GM10266 (cell line): Measurements from ENCODE around the gene CTBP2.
"Not testable (repeated sequence)": the region's sequence is repeated elsewhere in the genome, so short reads cannot be mapped to it uniquely, and the experiment has no call there.

Source experiments
- DNase-seq: peaks from one replicate; pipeline ENCODE4 v3.0.0; 2012; ENCODE audit errors: extremely low spot score
- CTCF ChIP-seq: IDR thresholded peaks from 2 replicates; pipeline ENCODE4 v1.5.1; 2012; ENCODE audit warnings: mild to moderate bottlenecking, low read depth; ENCODE audit not compliant: control insufficient read depth, insufficient read depth; ENCODE audit errors: missing control alignments

Gene CTBP2

DNA sequence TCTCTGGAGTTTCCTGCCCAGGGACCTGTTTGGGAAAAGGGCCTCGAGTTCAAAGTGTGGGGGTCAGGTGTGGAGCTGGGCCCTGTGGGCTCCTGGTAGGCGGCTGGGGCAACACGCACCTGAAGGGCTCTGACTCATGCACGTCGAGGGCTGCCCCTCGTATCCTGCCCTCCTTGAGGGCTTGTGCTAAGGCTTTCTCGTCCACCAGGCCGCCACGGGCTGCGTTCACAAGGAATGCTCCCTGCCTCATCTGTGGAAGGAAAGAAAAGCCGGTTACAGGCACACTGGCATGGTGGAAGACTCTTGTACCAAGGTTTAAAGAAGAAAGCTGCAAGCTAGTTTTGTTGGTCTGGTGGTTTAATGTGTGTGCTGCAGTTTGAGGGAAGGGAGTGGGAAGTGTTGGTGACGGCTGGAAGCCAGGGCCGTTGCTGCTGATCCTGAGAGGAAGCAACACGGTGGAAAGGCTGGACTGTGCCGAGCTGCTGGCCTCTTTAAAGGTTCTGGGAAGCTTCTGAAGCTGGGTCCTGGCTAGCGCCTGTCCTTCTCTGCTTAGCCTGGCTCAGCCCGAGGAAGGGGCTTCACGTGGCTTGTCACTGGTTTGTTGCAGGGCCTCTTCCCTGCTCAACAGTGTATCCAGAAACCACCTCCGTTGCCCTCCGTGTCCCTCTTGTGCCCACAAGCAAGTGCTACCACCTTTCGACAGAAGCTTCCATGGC, 166.5 kb downstream of the CTBP2 start:
- TF ChIP-seq CTCF = no peak
- DNase-seq = no peak

DNA sequence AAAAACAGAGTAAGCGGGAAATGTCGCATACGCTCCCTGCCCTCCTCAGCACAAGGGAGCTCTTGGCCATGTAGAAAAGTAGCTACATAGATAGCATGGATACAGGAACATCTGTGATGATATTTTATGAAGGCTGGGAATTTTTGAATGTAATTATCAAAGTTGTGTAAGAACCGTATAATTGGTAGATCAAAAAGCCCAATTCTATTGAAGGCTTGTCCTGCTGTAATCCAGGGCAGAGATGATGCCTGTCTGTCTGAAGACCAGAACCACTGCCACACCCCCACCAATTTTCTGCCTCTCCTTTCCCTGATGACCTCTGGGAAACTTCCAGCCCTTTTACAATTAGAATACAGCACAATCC, 167.0 kb downstream of the CTBP2 start:
- TF ChIP-seq CTCF = no peak
- no peak for DNase-seq

DNA sequence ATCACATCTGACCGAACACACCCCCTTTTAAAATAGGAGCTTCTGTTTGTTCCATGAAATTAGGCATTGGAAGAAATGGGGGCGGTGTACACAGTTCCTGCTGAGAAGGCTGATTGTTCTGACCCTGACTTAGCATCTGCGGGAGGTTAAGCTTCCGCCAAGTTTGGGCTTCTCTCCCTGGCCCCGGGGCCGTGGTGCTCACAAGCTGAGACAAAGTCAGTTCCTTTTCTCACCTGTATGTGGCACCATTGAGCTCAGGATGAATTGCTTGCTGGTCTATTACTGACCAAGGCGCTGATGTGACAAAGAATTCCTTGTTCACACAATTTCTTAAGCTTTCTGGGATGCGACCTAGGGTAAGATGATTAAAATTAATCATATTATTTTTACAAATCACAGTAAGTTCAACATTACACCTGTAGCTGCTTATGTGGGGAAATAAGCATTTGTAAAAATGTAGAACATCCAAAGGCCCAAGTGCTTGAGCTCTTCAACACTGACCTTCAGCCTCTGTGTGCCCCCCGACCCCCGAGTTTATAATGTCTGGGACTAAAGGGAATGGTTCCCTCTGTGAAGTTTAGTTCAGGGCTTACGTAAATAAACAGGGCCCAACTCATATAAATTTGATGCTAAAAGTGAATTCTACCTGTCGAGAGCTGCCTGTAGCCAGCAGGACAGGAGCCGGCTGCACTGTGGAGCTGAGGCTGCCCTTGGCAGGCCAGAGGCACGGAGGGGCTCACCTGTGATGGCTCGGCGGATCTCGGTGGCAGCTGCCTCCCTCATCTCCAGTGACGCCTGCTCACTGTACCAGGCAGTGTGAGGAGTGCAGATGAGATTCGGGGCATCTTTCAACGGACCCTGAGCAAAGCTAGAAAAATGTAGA, 167.7 kb downstream of the CTBP2 start:
- DNase-seq = peak; percentile 14

GRCh38 chr10:124991835-124992234, 168.5 kb downstream of the CTBP2 start:
- DNase-seq = no peak
- TF ChIP-seq CTCF = no peak

More for the DNA sequence above, 167.7 kb downstream of the CTBP2 start:
- TF ChIP-seq CTCF = peak; percentile 45

DNA sequence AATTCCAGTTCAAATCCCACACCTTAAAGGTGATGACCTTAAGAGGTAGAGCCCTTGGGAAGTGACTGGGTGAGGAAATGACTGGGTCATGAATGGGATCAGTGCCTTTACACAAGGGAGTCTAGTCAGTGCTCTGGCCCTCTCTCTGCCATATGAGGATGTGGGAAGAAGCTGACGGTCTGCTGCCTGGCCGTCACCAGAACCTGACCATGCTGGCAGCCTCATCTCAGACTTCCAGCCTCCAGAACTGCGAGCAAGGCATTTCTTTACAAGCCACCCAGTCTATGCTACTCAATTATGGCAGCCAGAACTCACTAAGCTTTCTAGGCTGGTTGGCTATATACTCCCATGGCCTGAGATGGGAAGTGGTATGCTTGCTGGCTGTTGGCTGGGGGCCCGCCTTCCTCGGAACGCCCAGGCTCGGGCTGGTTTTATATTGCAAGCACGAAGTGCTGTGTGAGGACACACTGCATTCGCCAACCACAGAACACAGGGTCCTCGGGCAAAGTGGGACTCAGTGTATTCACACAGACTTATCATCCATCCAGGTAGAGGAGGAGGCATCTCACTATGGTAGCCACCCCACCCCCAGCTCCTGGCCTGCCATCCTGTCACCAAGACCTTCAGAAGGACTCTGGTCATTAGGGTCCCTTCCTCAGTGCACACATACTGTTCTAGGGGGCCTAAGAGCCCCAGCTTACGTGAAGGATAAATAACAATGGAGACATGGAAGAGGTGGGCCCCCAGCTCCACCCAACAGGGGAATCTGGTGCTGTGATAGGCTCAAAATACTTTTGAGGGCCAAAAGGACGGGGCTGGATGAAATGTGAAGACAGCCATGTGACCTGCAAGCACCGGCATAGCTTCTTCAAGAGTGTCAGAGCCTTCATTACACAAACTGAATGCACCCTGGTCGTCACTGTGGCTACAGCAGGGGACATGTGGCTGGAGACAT, 169.4 kb downstream of the CTBP2 start:
- DNase-seq = no peak
- no peak for TF ChIP-seq CTCF

DNA sequence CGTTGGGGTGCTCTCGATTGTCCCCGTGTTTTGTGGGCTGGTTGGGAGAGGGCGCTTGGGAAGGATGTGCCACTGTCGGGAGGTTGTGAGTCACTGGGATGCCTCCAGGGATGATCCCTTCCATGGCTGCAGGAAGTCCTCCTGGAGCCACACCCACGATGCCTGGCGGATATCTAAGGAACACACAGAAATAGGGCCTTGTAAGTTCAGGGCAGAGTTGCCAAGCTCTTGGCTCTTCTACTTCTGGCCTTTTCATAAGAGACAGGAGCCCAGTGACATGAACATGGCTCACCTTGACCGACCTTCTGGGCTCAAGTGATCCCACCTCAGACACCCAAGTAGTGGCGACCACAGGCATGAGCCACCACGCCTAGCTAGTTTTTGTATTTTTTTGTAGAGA, 170.8 kb downstream of the CTBP2 start:
- no peak for DNase-seq

DNA sequence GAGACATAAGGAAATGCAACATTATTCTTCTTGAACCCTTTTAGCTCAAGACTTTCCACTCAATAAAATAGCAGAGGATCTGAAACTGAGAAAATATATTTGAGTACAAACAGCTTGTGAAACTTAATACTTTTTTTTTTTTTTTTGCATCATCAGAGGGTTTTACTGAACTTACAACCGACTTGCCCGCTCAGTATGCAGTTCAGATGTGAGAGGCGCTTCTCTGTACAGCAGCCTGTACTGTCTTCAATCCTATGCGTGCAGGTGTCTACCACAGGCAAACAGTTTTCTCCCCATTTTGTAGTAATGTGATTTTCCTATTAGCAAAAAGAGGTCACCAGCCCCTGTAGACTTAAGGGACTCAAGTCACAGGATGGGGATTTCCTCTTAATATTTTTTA, 171.6 kb downstream of the CTBP2 start:
- DNase-seq = not testable (repeated sequence)

More for the DNA sequence above, 170.8 kb downstream of the CTBP2 start:
- TF ChIP-seq CTCF = no peak
